OCI-LY7 (cell line): ENCODE measurements around the gene NAV1. TPM values are rescaled to one million over a fixed set of nuclear protein-coding genes. Genes with fewer than 3 reads are reported as not detected.

ENCODE experiments used
- BruUV-seq: library from RNA; stranded (reverse); fragments of 400-500 nt; replicated peaks from 2 replicates; lab custom pipeline; 2021; lab: Mats Ljungman, UMichigan
- CTCF ChIA-PET: fragments of 300-600 bp; sonication (Branson Sonifier 250); formaldehyde crosslinking; loops from one replicate; lab custom pipeline; 2022; ENCODE audit warnings: antibody characterized with exemption; ENCODE audit not compliant: unreplicated experiment; lab: Charles Lee
- POLR2A ChIA-PET: fragments of 300-600 bp; sonication (Branson Sonifier 250); formaldehyde crosslinking; loops from one replicate; lab custom pipeline; 2022; ENCODE audit warnings: antibody characterized with exemption; lab: Charles Lee
- DNase-seq: peaks from one replicate; pipeline ENCODE4 v3.0.0-alpha.2; 2015; ENCODE audit warnings: low spot score
- H2AFZ ChIP-seq: fragments of 200-600 bp; sonication (generic), shearing (Covaris generic); 2 replicates; pipeline ENCODE4 v1.6.1; 2014; ENCODE audit warnings: mild to moderate bottlenecking, antibody characterized with exemption, low read length, moderate library complexity
- H3K27ac ChIP-seq: fragments of 200-600 bp; sonication (generic); 2 replicates; pipeline ENCODE4 v1.5.1; 2014; ENCODE audit warnings: mixed run types, low read depth, mild to moderate bottlenecking, moderate library complexity, low read length, inconsistent platforms; ENCODE audit not compliant: poor library complexity, severe bottlenecking
- H3K36me3 ChIP-seq: fragments of 200-600 bp; sonication (generic); 2 replicates; pipeline ENCODE4 v1.6.1; 2014; ENCODE audit warnings: mild to moderate bottlenecking, antibody characterized with exemption, low read length, moderate library complexity, mixed read lengths; ENCODE audit not compliant: insufficient read depth
- H3K4me1 ChIP-seq: fragments of 200-600 bp; sonication (generic); 2 replicates; pipeline ENCODE4 v1.5.1; 2014; ENCODE audit warnings: mild to moderate bottlenecking, low read length; ENCODE audit not compliant: insufficient read depth, poor library complexity, severe bottlenecking
- H3K4me2 ChIP-seq: fragments of 200-600 bp; sonication (generic); 2 replicates; pipeline ENCODE4 v1.6.1; 2014; ENCODE audit warnings: mild to moderate bottlenecking, low read length
- H3K4me3 ChIP-seq: fragments of 200-600 bp; sonication (generic); 2 replicates; pipeline ENCODE4 v1.5.1; 2014; ENCODE audit warnings: mild to moderate bottlenecking, low read depth, low read length; ENCODE audit not compliant: poor library complexity, severe bottlenecking
- H3K79me2 ChIP-seq: fragments of 200-600 bp; sonication (generic); 2 replicates; pipeline ENCODE4 v1.6.1; 2016; ENCODE audit warnings: low read depth, mild to moderate bottlenecking, low read length, moderate library complexity, mixed read lengths; ENCODE audit not compliant: insufficient read depth
- H3K9me2 ChIP-seq: fragments of 200-600 bp; sonication (generic); 2 replicates; pipeline ENCODE4 v1.6.1; 2016; ENCODE audit warnings: mild to moderate bottlenecking, low read length, mixed read lengths; ENCODE audit not compliant: insufficient read depth
- H3K9me3 ChIP-seq: fragments of 200-600 bp; sonication (generic); 2 replicates; pipeline ENCODE4 v1.6.1; 2014; ENCODE audit warnings: mild to moderate bottlenecking, mixed run types, low read length, mixed read lengths
- H4K20me1 ChIP-seq: fragments of 200-600 bp; sonication (generic); 2 replicates; pipeline ENCODE4 v1.6.1; 2014; ENCODE audit warnings: mild to moderate bottlenecking, antibody characterized with exemption, low read length, moderate library complexity, mixed read lengths; ENCODE audit not compliant: insufficient read depth
- CTCF ChIP-seq: fragments of 200-600 bp; sonication (generic); conservative IDR thresholded peaks from 2 replicates; pipeline ENCODE4 v1.5.1; 2014; ENCODE audit warnings: mild to moderate bottlenecking, antibody characterized with exemption, low read length, moderate library complexity, mixed read lengths
- EZH2phosphoT487 ChIP-seq: fragments of 200-600 bp; sonication (generic); IDR thresholded peaks from 2 replicates; pipeline ENCODE4 v1.6.1; 2018; ENCODE audit warnings: low read depth, borderline replicate concordance, mild to moderate bottlenecking, mixed run types, antibody characterized with exemption, low read length, moderate library complexity, mixed read lengths
- intact Hi-C: fragments of 100-400 bp; cut with micrococcal nuclease; formaldehyde crosslinking; loops from one replicate; pipeline ENCODE4 v1.10.0; 2022; ENCODE audit not compliant: unreplicated experiment
- total RNA-seq, 2 experiments: library from RNA; depleted of rRNA in 1 of 2; stranded (reverse); fragments of >200 nt in 1 of 2; shearing (Covaris generic) in 1 of 2; gene quantifications; 2 replicates each; pipeline ENCODE4 v1.2.3, GENCODE V29; 2014 to 2022

NAV1 gene
- total RNA-seq, 2 experiments from 2014 or later, result 4.2 to 20.7 TPM

- H3K79me2 ChIP-seq, result peaks cover 29% of the 10 kb centered on the region; the same call in 1 of the 2 replicates
- H3K9me2 ChIP-seq, result no peaks in the 10 kb centered on the region
- H3K4me3 ChIP-seq, result no peak overlapping the region
- H2AFZ ChIP-seq, result no peak overlapping the region
- no peak overlapping the region for H3K4me2 ChIP-seq
- no TSS peak for BruUV-seq
- peaks cover 42% of the 10 kb centered on the region for H3K4me1 ChIP-seq
- ChIA-PET POLR2A (interaction anchor here (0.6 to 3.8 kb wide), 3 partner anchors 10 to 50 kb away, joined by 3 to 32 read pairs (median 16); no protein-coding TSS in a partner anchor), CTCF (interaction anchor here (0.7 kb wide), 1 partner anchor 22 kb away, joined by 3 read pairs; no protein-coding TSS in a partner anchor)
- no peak for TF ChIP-seq EZH2phosphoT487
- TF ChIP-seq CTCF, result no peak
- no peak overlapping the region for H3K27ac ChIP-seq
- no peak for DNase-seq
- peaks cover 4% of the 10 kb centered on the region; the same call in 1 of the 2 replicates for H4K20me1 ChIP-seq
- no peaks in the 10 kb centered on the region for H3K9me3 ChIP-seq
- intact Hi-C loops, result no loop called here
- no peaks in the 10 kb centered on the region for H3K36me3 ChIP-seq
These were observed 37.8 kb upstream of the NAV1 start for GRCh38 chr1:201501144-201501543.

- no peak overlapping the region for H3K27ac ChIP-seq
- POLR2A ChIA-PET, result interaction anchor here (0.6 to 3.8 kb wide), 5 partner anchors 9 to 49 kb away, joined by 3 to 32 read pairs (median 4); no protein-coding TSS in a partner anchor
These were observed 37.0 kb upstream of the NAV1 start for GRCh38 chr1:201501812-201502510.

More at GRCh38 chr1:201501812-201502510, 37.0 kb upstream of the NAV1 start:
- Histone ChIP-seq H3K4me2 (peak overlapping the region; percentile 79; the same call in 1 of the 2 replicates), H3K4me1 (peaks cover 47% of the 10 kb centered on the region), H3K36me3 (no peaks in the 10 kb centered on the region), H3K9me2 (no peaks in the 10 kb centered on the region), H4K20me1 (peaks cover 4% of the 10 kb centered on the region; the same call in 1 of the 2 replicates), H3K79me2 (peaks cover 33% of the 10 kb centered on the region; the same call in 1 of the 2 replicates), H2AFZ (no peak overlapping the region), H3K4me3 (peak overlapping the region; percentile 30), H3K9me3 (no peaks in the 10 kb centered on the region)
- DNase-seq, result no peak
- no TSS peak for BruUV-seq
- TF ChIP-seq CTCF (no peak), EZH2phosphoT487 (no peak)
- intact Hi-C loops, result no loop called here
- CTCF ChIA-PET, result interaction anchor here (0.7 to 3.1 kb wide), 3 partner anchors 11 to 23 kb away, joined by 3 to 24 read pairs (median 4); no protein-coding TSS in a partner anchor
